GM06990 (cell line): ENCODE data around the gene LIX1.

Experiments
- DNase-seq: peaks from one replicate; pipeline ENCODE4 v3.0.0-alpha.2; 2011; ENCODE audit not compliant: insufficient read length; ENCODE audit errors: extremely low read depth
- H3K27me3 ChIP-seq: replicated peaks from 2 replicates; pipeline ENCODE4 v1.6.0; 2011; ENCODE audit warnings: low read length; ENCODE audit not compliant: control insufficient read depth, insufficient read depth
- H3K36me3 ChIP-seq: 2 replicates; pipeline ENCODE4 v1.5.1; 2011; ENCODE audit warnings: low read length; ENCODE audit not compliant: control insufficient read depth, insufficient read depth
- H3K4me3 ChIP-seq: replicated peaks from 2 replicates; pipeline ENCODE4 v1.5.1; 2011; ENCODE audit warnings: low read depth, mild to moderate bottlenecking, control low read depth, low read length
- CTCF ChIP-seq: IDR thresholded peaks from 2 replicates; pipeline ENCODE4 v1.5.1; 2011; ENCODE audit warnings: low read length, control low read depth, mild to moderate bottlenecking, inconsistent platforms; ENCODE audit not compliant: insufficient read depth, poor library complexity, severe bottlenecking

LIX1 gene

GRCh38 chr5:97136475-97136874 is 5.9 kb downstream of the LIX1 start:
- Histone ChIP-seq H3K36me3 (no peaks in the 10 kb centered on the region), H3K4me3 (no peak overlapping the region), H3K27me3 (no peaks in the 10 kb centered on the region)
- TF ChIP-seq CTCF = no peak
- DNase-seq = no peak

- Histone ChIP-seq H3K36me3 (no peaks in the 10 kb centered on the region), H3K27me3 (no peaks in the 10 kb centered on the region), H3K4me3 (no peak overlapping the region)
- no peak for DNase-seq
- TF ChIP-seq CTCF = no peak
Measured at GRCh38 chr5:97135868-97136267, 6.5 kb downstream of the LIX1 start.

- no peaks in the 10 kb centered on the region for H3K36me3 ChIP-seq
- DNase-seq = no peak
- no peak for TF ChIP-seq CTCF
- no peak overlapping the region for H3K4me3 ChIP-seq
- H3K27me3 ChIP-seq = no peaks in the 10 kb centered on the region
Measured at GRCh38 chr5:97134634-97135033, 7.8 kb downstream of the LIX1 start.

GRCh38 chr5:97133101-97133500 is 9.3 kb downstream of the LIX1 start:
- H3K27me3 ChIP-seq = no peaks in the 10 kb centered on the region
- H3K4me3 ChIP-seq = no peak overlapping the region
- DNase-seq = no peak
- no peaks in the 10 kb centered on the region for H3K36me3 ChIP-seq
- TF ChIP-seq CTCF = no peak

- no peak for TF ChIP-seq CTCF
- Histone ChIP-seq H3K4me3 (no peak overlapping the region), H3K36me3 (no peaks in the 10 kb centered on the region), H3K27me3 (no peaks in the 10 kb centered on the region)
- no peak for DNase-seq
Measured at GRCh38 chr5:97131921-97132320, 10.5 kb downstream of the LIX1 start.

GRCh38 chr5:97131139-97131710 is 11.2 kb downstream of the LIX1 start:
- Histone ChIP-seq H3K4me3 (no peak overlapping the region), H3K27me3 (no peaks in the 10 kb centered on the region), H3K36me3 (no peaks in the 10 kb centered on the region)
- no peak for DNase-seq
- no peak for TF ChIP-seq CTCF
